ENCODE data around the gene NDUFA5. TPM values are rescaled to one million over a fixed set of nuclear protein-coding genes. Genes with fewer than 3 reads are reported as not detected.

NDUFA5 gene
- total RNA-seq, 1 experiment from 2014 or later, result 77.0 TPM

GRCh38 chr7:123534383-123535260 is 23.0 kb downstream of the NDUFA5 start, which contains the start of gene IQUB (continued):
- peak; percentile 33; the same call in 1 of the 2 replicates for TF ChIP-seq ARID4B (CRISPR knock-in tag; IDR thresholded peaks at IDR 0.05; ENCODE audit: borderline replicate concordance)
- no peak for TF ChIP-seq CBFB (CRISPR knock-in tag; IDR thresholded peaks at IDR 0.05; ENCODE audit: low read depth)
- no peak for TF ChIP-seq SOX15 (CRISPR knock-in tag; IDR thresholded peaks at IDR 0.05)
- TF ChIP-seq GABPB1 (CRISPR knock-in tag; IDR thresholded peaks at IDR 0.05), result no peak
- TF ChIP-seq SP1 (CRISPR knock-in tag; conservative IDR thresholded peaks at IDR 0.05), result no peak; the same call in 1 of the 2 replicates

DNA sequence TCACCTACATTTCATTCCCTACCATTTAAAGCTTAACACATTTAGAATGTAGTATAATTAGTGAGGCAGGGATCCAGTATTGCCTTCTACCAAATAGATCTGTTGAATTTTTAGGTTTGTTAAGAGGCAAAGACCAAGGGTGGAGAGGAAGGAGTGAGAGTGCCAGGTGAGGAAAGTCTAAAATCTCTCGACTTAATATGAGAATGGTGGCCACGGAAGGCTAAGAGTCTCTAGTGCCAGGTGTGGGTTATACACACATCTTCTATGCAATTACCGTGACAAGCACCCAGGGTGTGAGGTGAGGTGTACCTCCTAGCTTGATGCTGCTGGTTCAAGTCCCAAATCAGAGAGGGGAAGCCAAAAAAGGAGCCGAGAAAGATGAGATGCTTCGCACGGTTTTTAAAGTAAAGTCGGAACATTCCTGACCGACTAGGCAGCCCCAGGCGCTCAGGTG is 23.7 kb downstream of the NDUFA5 start:
- ATAC-seq (no peak), DNase-seq (ENCODE audit: low spot score) (no peak)
- Mint-ChIP-seq H3K9me3 (no peaks in the 10 kb centered on the region), H3K4me3 (peak overlapping the region; percentile 84), H3K27me3 (ENCODE audit: low read depth) (peaks cover 16% of the 10 kb centered on the region), H3K4me1 (peaks cover 17% of the 10 kb centered on the region), H3K27ac (peak overlapping the region; percentile 86; the same call in 1 of the 2 replicates), H3K36me3 (no peaks in the 10 kb centered on the region)
- ChIA-PET CTCF (interaction anchor here (0.7 to 2.6 kb wide), 3 partner anchors 40 to 148 kb away, joined by 3 to 31 read pairs (median 3); no protein-coding TSS in a partner anchor), POLR2A (interaction anchor here (0.6 to 1.0 kb wide), 2 partner anchors 24 to 215 kb away, joined by 3 read pairs; partner anchors contain the start of genes NDUFA5 and WASL)
- no peak for TF ChIP-seq ZNF425 (CRISPR knock-in tag; conservative IDR thresholded peaks at IDR 0.05)
- TF ChIP-seq, protein P1, sequence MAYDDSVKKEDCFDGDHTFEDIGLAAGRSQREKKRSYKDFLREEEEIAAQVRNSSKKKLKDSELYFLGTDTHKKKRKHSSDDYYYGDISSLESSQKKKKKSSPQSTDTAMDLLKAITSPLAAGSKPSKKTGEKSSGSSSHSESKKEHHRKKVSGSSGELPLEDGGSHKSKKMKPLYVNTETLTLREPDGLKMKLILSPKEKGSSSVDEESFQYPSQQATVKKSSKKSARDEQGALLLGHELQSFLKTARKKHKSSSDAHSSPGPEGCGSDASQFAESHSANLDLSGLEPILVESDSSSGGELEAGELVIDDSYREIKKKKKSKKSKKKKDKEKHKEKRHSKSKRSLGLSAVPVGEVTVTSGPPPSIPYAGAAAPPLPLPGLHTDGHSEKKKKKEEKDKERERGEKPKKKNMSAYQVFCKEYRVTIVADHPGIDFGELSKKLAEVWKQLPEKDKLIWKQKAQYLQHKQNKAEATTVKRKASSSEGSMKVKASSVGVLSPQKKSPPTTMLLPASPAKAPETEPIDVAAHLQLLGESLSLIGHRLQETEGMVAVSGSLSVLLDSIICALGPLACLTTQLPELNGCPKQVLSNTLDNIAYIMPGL (CRISPR knock-in tag; IDR thresholded peaks at IDR 0.05), result no peak
- TF ChIP-seq ELF4 (CRISPR knock-in tag; IDR thresholded peaks at IDR 0.05; ENCODE audit: low read depth), result no peak
- no peak for TF ChIP-seq JAZF1 (CRISPR knock-in tag; IDR thresholded peaks at IDR 0.05)
- TF ChIP-seq, protein P2, sequence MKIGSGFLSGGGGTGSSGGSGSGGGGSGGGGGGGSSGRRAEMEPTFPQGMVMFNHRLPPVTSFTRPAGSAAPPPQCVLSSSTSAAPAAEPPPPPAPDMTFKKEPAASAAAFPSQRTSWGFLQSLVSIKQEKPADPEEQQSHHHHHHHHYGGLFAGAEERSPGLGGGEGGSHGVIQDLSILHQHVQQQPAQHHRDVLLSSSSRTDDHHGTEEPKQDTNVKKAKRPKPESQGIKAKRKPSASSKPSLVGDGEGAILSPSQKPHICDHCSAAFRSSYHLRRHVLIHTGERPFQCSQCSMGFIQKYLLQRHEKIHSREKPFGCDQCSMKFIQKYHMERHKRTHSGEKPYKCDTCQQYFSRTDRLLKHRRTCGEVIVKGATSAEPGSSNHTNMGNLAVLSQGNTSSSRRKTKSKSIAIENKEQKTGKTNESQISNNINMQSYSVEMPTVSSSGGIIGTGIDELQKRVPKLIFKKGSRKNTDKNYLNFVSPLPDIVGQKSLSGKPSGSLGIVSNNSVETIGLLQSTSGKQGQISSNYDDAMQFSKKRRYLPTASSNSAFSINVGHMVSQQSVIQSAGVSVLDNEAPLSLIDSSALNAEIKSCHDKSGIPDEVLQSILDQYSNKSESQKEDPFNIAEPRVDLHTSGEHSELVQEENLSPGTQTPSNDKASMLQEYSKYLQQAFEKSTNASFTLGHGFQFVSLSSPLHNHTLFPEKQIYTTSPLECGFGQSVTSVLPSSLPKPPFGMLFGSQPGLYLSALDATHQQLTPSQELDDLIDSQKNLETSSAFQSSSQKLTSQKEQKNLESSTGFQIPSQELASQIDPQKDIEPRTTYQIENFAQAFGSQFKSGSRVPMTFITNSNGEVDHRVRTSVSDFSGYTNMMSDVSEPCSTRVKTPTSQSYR (CRISPR knock-in tag; IDR thresholded peaks at IDR 0.05), result no peak
- TF ChIP-seq NFE2L1 (CRISPR knock-in tag; IDR thresholded peaks at IDR 0.05), result no peak
- no peak for TF ChIP-seq SOX15 (CRISPR knock-in tag; IDR thresholded peaks at IDR 0.05)
